Breast epithelium (tissue), 4 donors: ENCODE results near the gene PLA2G10. TPM values are rescaled to one million over a fixed set of nuclear protein-coding genes. Genes with fewer than 3 reads are reported as not detected.
"Not testable (repeated sequence)": the region's sequence is repeated elsewhere in the genome, so short reads cannot be mapped to it uniquely, and the experiment has no call there.

Source experiments
- DNase-seq, 2 donors: peaks; one replicate each; pipeline ENCODE4 v3.0.0-alpha.2; 2019; ENCODE audit warnings: low spot score in 2 of 2
- H3K27ac ChIP-seq, 2 donors: fragments of 200-600 bp; sonication (generic) in 1 of 2; one replicate each; pipeline ENCODE4 v1.5.1; 2016 to 2019; ENCODE audit warnings: mild to moderate bottlenecking in 1 of 2
- H3K27me3 ChIP-seq, 2 donors: fragments of 200-600 bp; sonication (generic) in 1 of 2; one replicate each; pipeline versions ENCODE4 v1.5.1 to v1.6.0; 2017 to 2019; ENCODE audit warnings: control low read depth in 1 of 2, mild to moderate bottlenecking in 1 of 2
- H3K36me3 ChIP-seq: fragments of 200-600 bp; one replicate; pipeline ENCODE4 v1.5.1; 2019
- H3K4me1 ChIP-seq, 2 donors: fragments of 200-600 bp; sonication (generic); one replicate each; pipeline ENCODE4 v1.5.1; 2016 to 2019; ENCODE audit warnings: control low read depth in 1 of 2
- H3K4me3 ChIP-seq, 3 donors: fragments of 200-600 bp; sonication (generic); 1 replicate in 2 of 3; 2 replicates in 1 of 3; pipeline ENCODE4 v1.5.1; 2016 to 2019; ENCODE audit warnings: mild to moderate bottlenecking in 3 of 3, moderate library complexity in 2 of 3
- H3K9me3 ChIP-seq, 2 donors: fragments of 200-600 bp; sonication (generic) in 1 of 2; one replicate each; pipeline ENCODE4 v1.5.1; 2016 to 2019; ENCODE audit warnings: control low read depth in 1 of 2
- CTCF ChIP-seq, 3 donors: fragments of 450-650 bp; IDR thresholded peaks; one replicate each; pipeline ENCODE4 v1.5.1; 2016 to 2017; ENCODE audit warnings: antibody characterized with exemption in 3 of 3, mild to moderate bottlenecking in 3 of 3, moderate library complexity in 3 of 3
- POLR2A ChIP-seq: fragments of 450-650 bp; IDR thresholded peaks from one replicate; pipeline ENCODE4 v1.6.1; 2016; ENCODE audit warnings: antibody characterized with exemption, mild to moderate bottlenecking, moderate library complexity
- POLR2AphosphoS5 ChIP-seq, 3 donors: sonication (generic); formaldehyde crosslinking; IDR thresholded peaks; one replicate each; pipeline ENCODE4 v1.6.1; 2017; ENCODE audit warnings: antibody characterized with exemption in 3 of 3
- intact Hi-C: fragments of 100-400 bp; cut with DNase I; formaldehyde crosslinking; loops from one replicate; pipeline ENCODE4 v1.15.1; 2023; ENCODE audit warnings: low total_unique reads
- total RNA-seq, 3 donors: library from RNA; depleted of rRNA; stranded (reverse); fragments of >200 nt; gene quantifications; one replicate each; pipeline ENCODE4 v1.1.0, GENCODE V29; 2016

The PLA2G10 gene
- total RNA-seq, 3 donors from 2014 or later = not detected

DNA sequence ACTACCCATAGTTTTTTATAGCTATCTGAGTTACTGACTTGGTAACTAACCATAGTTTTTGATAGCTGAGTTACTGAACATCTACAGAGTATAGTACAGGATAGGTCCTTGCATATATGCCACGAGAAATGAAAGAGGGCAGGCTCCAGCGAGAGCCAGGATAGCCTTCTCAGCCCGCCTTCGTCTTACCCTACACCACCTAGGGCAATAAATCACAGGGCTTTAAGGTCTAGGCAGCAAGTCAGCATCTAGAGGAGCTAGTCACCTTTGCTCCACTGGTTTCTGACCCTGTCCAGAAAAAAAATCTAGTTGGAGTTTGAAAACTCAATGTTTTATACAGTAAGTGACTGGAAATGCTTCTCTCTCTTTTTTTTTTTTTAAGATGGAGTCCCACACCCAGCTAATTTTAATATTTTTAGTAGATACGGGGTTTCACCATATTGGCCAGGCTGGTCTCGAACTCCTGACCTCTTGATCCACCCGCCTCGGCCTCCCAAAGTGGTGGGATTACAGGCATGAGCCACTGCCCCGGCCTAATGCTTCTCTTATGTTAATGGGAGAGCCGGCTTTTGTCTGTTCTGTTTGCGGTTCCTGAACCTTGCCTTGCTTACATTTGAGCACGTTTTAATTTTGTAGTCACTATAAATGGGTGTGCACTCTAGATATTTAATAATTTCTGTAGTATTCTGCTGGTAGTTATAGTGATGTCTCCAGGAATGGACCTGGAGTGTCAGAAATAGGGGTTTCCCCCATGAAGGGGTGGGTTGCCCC, 58.5 kb downstream of the PLA2G10 start:
- Histone ChIP-seq H3K36me3 (no peaks in the 10 kb centered on the region), H3K4me1 (peaks cover 0 to 8% of the 10 kb centered on the region in 2 donors), H3K4me3 (no peak overlapping the region), H3K27me3 (no peaks in the 10 kb centered on the region), H3K27ac (no peak overlapping the region), H3K9me3 (no peaks in the 10 kb centered on the region)
- DNase-seq = no peak
- intact Hi-C loops = no loop called here
- no peak for TF ChIP-seq POLR2A

DNA sequence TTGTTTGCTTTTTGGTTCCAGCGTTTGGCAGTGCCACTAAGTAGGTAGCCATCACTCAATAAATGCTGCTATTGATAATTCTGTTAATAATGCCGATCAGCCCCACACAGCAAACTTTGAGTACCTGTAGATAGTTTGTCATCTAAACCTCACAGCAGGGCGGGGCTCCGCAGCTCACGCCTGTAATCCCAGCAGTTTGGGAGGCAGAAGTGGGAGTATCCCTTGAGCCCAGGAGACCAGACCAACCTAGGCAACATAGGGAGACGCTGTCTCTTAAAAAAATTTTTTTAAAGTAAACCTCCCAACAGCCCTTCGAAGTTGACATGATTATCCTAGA, 59.8 kb downstream of the PLA2G10 start:
- H3K4me1 ChIP-seq = peaks cover 0 to 9% of the 10 kb centered on the region in 2 donors
- TF ChIP-seq POLR2AphosphoS5 (IDR thresholded peaks at IDR 0.05) = no peak
- TF ChIP-seq CTCF (IDR thresholded peaks at IDR 0.05) = no peak
- TF ChIP-seq POLR2A = no peak
- intact Hi-C loops = no loop called here
- H3K9me3 ChIP-seq = no peaks in the 10 kb centered on the region
- peak overlapping the region; percentile 92 to 95 for H3K27ac ChIP-seq
- no peak for DNase-seq
- no peaks in the 10 kb centered on the region for H3K36me3 ChIP-seq
- H3K27me3 ChIP-seq = no peaks in the 10 kb centered on the region
- peak overlapping the region; percentile 79 to 99 (median 79) for H3K4me3 ChIP-seq

DNA sequence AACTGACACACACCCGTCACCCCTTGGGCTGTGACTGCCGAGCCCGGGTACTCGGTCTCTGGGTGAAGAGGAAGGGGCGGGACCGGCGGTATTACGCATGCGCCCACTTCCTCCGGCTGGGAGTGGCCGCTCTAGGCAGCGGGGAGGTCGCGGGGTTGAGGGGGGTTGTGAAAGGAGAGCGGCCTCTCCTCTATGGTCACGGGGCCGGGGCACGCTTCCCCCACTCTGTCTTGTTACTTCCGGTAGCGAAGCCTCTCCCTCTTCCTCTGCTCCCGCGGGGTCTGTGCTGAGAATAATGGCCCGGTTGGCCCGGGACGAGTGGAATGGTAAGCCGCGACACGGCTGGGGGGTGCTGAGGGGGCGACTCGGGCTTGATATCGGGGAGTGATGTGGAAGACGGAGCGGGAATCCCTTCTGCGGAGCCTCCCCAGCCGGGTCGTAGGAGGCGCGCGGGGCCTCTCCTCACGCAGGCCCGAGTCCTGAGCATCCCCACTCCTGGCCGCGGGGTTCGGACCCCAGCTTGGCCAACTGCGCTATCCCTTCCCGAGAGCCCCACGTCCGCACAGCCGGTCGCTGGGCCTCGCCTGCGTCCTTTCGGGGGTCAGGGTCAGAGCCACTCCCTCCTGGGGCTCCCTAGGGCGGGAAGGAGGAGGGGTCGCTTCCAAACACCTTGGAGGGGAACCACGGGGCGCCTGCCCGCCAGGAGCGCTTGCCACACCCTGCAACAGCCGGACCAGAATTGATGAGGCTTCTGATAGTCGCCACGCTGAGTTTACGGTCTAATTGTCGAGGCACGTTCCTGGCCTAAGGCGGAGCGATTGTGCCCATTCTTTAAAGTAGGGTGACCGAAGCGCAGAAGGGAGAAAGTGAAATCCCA, 61.2 kb downstream of the PLA2G10 start, which contains the start of gene BFAR:
Gene BFAR (plus strand): TSS at position 259 of the 877 bp plus-strand sequence. CDS start 11,396 bp downstream, outside the sequence.
- H3K4me1 ChIP-seq = peaks cover 0 to 19% of the 10 kb centered on the region in 2 donors
- H3K9me3 ChIP-seq = no peaks in the 10 kb centered on the region
- H3K27ac ChIP-seq = peak within 1 kb of the TSS; percentile 92 to 95
- intact Hi-C loops = no loop called here
- TF ChIP-seq POLR2A = peak; percentile 93
- peak in 1 of 3 donors; percentile 6 for TF ChIP-seq CTCF (IDR thresholded peaks at IDR 0.05)
- peak; percentile 97 to 99 (median 97) for TF ChIP-seq POLR2AphosphoS5 (IDR thresholded peaks at IDR 0.05)
- no peaks in the 10 kb centered on the region for H3K36me3 ChIP-seq
- DNase-seq = peak; percentile 98 to 99
- peak within 1 kb of the TSS; percentile 79 to 99 (median 79) for H3K4me3 ChIP-seq
- H3K27me3 ChIP-seq = no peaks in the 10 kb centered on the region

GRCh38 chr16:14630620-14631330, 63.3 kb downstream of the PLA2G10 start:
- intact Hi-C loops = not testable (repeated sequence)
- peak in 1 of 2 donors; percentile 25 for DNase-seq

GRCh38 chr16:14629919-14630619, 64.0 kb downstream of the PLA2G10 start, which contains the start of gene PARN:
Gene PARN (minus strand): TSS chr16:14630260. CDS start chr16:14630125, 135 bp downstream.
- intact Hi-C loops = no loop called here
- Histone ChIP-seq H3K4me3 (peak within 1 kb of the TSS; percentile 80 to 96 (median 95)), H3K27ac (peak within 1 kb of the TSS; percentile 92 to 95), H3K9me3 (no peaks in the 10 kb centered on the region), H3K4me1 (peaks cover 0 to 19% of the 10 kb centered on the region in 2 donors), H3K36me3 (peaks cover 2% of the 10 kb centered on the region), H3K27me3 (no peaks in the 10 kb centered on the region)
- DNase-seq = peak; percentile 95 to 96
- TF ChIP-seq POLR2A = peak; percentile 87
- peak; percentile 92 to 96 (median 93) for TF ChIP-seq POLR2AphosphoS5 (IDR thresholded peaks at IDR 0.05)
- TF ChIP-seq CTCF (IDR thresholded peaks at IDR 0.05) = no peak

More at GRCh38 chr16:14630620-14631330, 63.3 kb downstream of the PLA2G10 start:
- not testable (repeated sequence) for H3K27me3 ChIP-seq, H3K36me3 ChIP-seq, H3K9me3 ChIP-seq
- Histone ChIP-seq H3K27ac (peak overlapping the region; percentile 92 to 95), H3K4me1 (peaks cover 0 to 19% of the 10 kb centered on the region in 2 donors), H3K4me3 (peak overlapping the region; percentile 80 to 96 (median 95))
